Measurements from ENCODE around the gene GRM7.

DNA sequence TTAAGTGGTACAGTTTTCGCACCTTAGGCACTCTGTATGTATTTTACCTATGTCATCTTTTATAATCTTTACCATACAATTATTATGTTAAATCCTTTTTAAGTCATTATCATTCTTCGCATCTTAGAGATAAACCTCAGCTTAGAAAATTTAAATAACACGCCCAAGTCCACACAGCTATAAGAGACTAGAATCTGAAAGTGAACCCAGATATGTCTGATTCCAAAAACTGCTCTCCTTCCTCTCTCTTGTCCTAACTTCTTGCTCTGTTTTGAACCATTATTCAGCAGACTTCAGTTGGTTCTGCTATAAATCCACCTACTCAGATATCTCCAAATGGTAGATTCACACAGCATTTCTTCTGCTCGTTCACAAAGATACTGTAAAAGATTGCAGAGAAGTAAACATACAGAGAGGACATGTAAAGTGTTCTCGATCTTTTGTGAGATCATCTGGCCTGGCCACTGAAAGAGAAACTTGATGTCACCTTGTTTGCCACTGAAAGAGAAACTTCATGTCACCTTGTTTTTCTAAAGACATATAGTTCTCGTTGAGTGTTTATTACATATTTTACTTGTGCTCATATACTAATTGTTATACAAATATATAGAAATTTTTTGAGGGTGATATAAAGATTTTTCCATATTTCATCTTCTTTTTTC is 533.2 kb downstream of the GRM7 start:
- TF ChIP-seq POLR2A (IDR thresholded peaks at IDR 0.05): no peak
- TF ChIP-seq, protein P1, sequence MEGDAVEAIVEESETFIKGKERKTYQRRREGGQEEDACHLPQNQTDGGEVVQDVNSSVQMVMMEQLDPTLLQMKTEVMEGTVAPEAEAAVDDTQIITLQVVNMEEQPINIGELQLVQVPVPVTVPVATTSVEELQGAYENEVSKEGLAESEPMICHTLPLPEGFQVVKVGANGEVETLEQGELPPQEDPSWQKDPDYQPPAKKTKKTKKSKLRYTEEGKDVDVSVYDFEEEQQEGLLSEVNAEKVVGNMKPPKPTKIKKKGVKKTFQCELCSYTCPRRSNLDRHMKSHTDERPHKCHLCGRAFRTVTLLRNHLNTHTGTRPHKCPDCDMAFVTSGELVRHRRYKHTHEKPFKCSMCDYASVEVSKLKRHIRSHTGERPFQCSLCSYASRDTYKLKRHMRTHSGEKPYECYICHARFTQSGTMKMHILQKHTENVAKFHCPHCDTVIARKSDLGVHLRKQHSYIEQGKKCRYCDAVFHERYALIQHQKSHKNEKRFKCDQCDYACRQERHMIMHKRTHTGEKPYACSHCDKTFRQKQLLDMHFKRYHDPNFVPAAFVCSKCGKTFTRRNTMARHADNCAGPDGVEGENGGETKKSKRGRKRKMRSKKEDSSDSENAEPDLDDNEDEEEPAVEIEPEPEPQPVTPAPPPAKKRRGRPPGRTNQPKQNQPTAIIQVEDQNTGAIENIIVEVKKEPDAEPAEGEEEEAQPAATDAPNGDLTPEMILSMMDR (IDR thresholded peaks at IDR 0.05): no peak
